Measurements from ENCODE around the gene VAV1. TPM values are rescaled to one million over a fixed set of nuclear protein-coding genes. Genes with fewer than 3 reads are reported as not detected.

The VAV1 gene
- total RNA-seq, 1 donor, result 0.36 TPM

DNA sequence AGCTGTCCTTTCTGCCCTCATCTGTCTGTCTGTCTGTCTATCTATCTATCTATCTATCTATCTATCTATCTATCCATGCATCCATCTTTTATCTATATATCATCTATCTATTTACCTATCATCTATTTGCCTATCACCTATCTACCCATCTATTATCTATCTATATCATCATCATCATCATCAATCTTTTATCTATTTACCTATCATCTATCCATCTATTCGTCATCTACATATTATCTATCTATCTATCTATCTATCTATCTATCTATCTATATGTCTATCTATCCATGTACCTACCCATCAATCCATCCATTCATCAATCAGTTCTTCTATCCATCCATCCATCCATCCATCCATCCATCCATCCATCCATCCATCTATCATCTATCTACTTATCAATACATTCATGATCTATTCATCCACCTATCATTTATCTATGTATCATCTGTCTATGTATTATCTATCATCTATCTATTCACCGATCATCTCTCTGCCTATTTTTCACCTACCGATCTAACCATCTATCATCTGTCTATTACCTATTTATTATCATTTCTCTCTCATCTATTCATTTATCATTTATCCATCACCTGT, 65.7 kb downstream of the VAV1 start:
- H3K4me2 ChIP-seq (ENCODE audit: insufficient read depth, low read length), result no peak overlapping the region
- no peaks in the 10 kb centered on the region for H3K79me2 ChIP-seq (ENCODE audit: insufficient read depth, low read length)
- H4K20me1 ChIP-seq (ENCODE audit: insufficient read depth, low read length), result no peaks in the 10 kb centered on the region
- no peaks in the 10 kb centered on the region for H3K4me1 ChIP-seq (ENCODE audit: insufficient read depth, low read length)
- no peaks in the 10 kb centered on the region for H3K27me3 ChIP-seq (ENCODE audit: insufficient read depth, low read length)
- H3K9me3 ChIP-seq (ENCODE audit: low read depth, low read length), result no peaks in the 10 kb centered on the region
- H2AFZ ChIP-seq (ENCODE audit: low read length), result no peak overlapping the region
- no peak overlapping the region for H3K27ac ChIP-seq (ENCODE audit: low read depth, low read length)
- TF ChIP-seq, protein P1, sequence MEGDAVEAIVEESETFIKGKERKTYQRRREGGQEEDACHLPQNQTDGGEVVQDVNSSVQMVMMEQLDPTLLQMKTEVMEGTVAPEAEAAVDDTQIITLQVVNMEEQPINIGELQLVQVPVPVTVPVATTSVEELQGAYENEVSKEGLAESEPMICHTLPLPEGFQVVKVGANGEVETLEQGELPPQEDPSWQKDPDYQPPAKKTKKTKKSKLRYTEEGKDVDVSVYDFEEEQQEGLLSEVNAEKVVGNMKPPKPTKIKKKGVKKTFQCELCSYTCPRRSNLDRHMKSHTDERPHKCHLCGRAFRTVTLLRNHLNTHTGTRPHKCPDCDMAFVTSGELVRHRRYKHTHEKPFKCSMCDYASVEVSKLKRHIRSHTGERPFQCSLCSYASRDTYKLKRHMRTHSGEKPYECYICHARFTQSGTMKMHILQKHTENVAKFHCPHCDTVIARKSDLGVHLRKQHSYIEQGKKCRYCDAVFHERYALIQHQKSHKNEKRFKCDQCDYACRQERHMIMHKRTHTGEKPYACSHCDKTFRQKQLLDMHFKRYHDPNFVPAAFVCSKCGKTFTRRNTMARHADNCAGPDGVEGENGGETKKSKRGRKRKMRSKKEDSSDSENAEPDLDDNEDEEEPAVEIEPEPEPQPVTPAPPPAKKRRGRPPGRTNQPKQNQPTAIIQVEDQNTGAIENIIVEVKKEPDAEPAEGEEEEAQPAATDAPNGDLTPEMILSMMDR (IDR thresholded peaks at IDR 0.05; ENCODE audit: extremely low read depth, low read depth, low read length), result no peak
- DNase-seq (ENCODE audit: insufficient read length, low spot score, missing footprints), result no peak
- no peaks in the 10 kb centered on the region for H3K36me3 ChIP-seq (ENCODE audit: insufficient read depth, low read length)
- no peak overlapping the region for H3K4me3 ChIP-seq (ENCODE audit: insufficient read depth, low read length)

- H2AFZ ChIP-seq (ENCODE audit: low read length), result no peak overlapping the region
- no peak overlapping the region for H3K4me3 ChIP-seq (ENCODE audit: insufficient read depth, low read length)
- H3K27ac ChIP-seq (ENCODE audit: low read depth, low read length), result no peak overlapping the region
- no peaks in the 10 kb centered on the region for H3K4me1 ChIP-seq (ENCODE audit: insufficient read depth, low read length)
- no peaks in the 10 kb centered on the region for H3K27me3 ChIP-seq (ENCODE audit: insufficient read depth, low read length)
- TF ChIP-seq, protein P1 (IDR thresholded peaks at IDR 0.05; ENCODE audit: extremely low read depth, low read depth, low read length), result no peak
- H3K36me3 ChIP-seq (ENCODE audit: insufficient read depth, low read length), result no peaks in the 10 kb centered on the region
- H3K4me2 ChIP-seq (ENCODE audit: insufficient read depth, low read length), result no peak overlapping the region
- no peaks in the 10 kb centered on the region for H3K9me3 ChIP-seq (ENCODE audit: low read depth, low read length)
- H4K20me1 ChIP-seq (ENCODE audit: insufficient read depth, low read length), result no peaks in the 10 kb centered on the region
- DNase-seq (ENCODE audit: insufficient read length, low spot score, missing footprints), result no peak
- H3K79me2 ChIP-seq (ENCODE audit: insufficient read depth, low read length), result no peaks in the 10 kb centered on the region
Measured at GRCh38 chr19:6842871-6843607, 70.5 kb downstream of the VAV1 start.

- H3K27me3 ChIP-seq (ENCODE audit: insufficient read depth, low read length), result no peaks in the 10 kb centered on the region
- H3K9me3 ChIP-seq (ENCODE audit: low read depth, low read length), result no peaks in the 10 kb centered on the region
- TF ChIP-seq, protein P1 (IDR thresholded peaks at IDR 0.05; ENCODE audit: extremely low read depth, low read depth, low read length), result no peak
- no peak overlapping the region for H3K4me3 ChIP-seq (ENCODE audit: insufficient read depth, low read length)
- H3K79me2 ChIP-seq (ENCODE audit: insufficient read depth, low read length), result no peaks in the 10 kb centered on the region
- H4K20me1 ChIP-seq (ENCODE audit: insufficient read depth, low read length), result no peaks in the 10 kb centered on the region
- H2AFZ ChIP-seq (ENCODE audit: low read length), result no peak overlapping the region
- no peak for DNase-seq (ENCODE audit: insufficient read length, low spot score, missing footprints)
- no peaks in the 10 kb centered on the region for H3K4me1 ChIP-seq (ENCODE audit: insufficient read depth, low read length)
- no peak overlapping the region for H3K4me2 ChIP-seq (ENCODE audit: insufficient read depth, low read length)
- H3K36me3 ChIP-seq (ENCODE audit: insufficient read depth, low read length), result no peaks in the 10 kb centered on the region
- no peak overlapping the region for H3K27ac ChIP-seq (ENCODE audit: low read depth, low read length)
Measured at GRCh38 chr19:6847828-6848200, 75.3 kb downstream of the VAV1 start.

DNA sequence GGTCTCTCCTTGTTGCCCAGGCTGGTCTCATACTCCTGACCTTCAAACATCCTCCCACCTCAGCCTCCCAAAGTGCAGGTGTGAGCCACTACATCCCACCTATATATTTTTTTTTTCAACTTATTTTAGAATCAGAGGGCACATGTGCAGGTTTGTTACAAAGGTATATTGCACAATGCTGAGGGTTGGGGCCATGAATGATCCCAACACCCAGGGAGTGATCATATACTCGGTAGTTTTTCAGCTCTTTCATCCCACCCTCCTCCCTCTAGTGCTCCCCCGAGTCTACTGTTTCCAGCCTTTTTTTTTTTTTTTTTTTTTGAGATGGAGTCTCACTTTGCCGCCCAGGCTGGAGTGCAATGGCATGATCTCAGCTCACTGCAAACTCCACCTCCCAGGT, 76.5 kb downstream of the VAV1 start:
- H3K36me3 ChIP-seq (ENCODE audit: insufficient read depth, low read length), result no peaks in the 10 kb centered on the region
- TF ChIP-seq, protein P1 (IDR thresholded peaks at IDR 0.05; ENCODE audit: extremely low read depth, low read depth, low read length), result no peak
- H3K4me2 ChIP-seq (ENCODE audit: insufficient read depth, low read length), result no peak overlapping the region
- no peaks in the 10 kb centered on the region for H3K79me2 ChIP-seq (ENCODE audit: insufficient read depth, low read length)
- DNase-seq (ENCODE audit: insufficient read length, low spot score, missing footprints), result no peak
- H3K4me1 ChIP-seq (ENCODE audit: insufficient read depth, low read length), result no peaks in the 10 kb centered on the region
- H3K9me3 ChIP-seq (ENCODE audit: low read depth, low read length), result no peaks in the 10 kb centered on the region
- no peaks in the 10 kb centered on the region for H4K20me1 ChIP-seq (ENCODE audit: insufficient read depth, low read length)
- no peak overlapping the region for H3K4me3 ChIP-seq (ENCODE audit: insufficient read depth, low read length)
- H3K27me3 ChIP-seq (ENCODE audit: insufficient read depth, low read length), result no peaks in the 10 kb centered on the region
- H3K27ac ChIP-seq (ENCODE audit: low read depth, low read length), result no peak overlapping the region
- no peak overlapping the region for H2AFZ ChIP-seq (ENCODE audit: low read length)
